IMR-90 (cell line): ENCODE measurements around the gene IFI35. TPM values are rescaled to one million over a fixed set of nuclear protein-coding genes. Genes with fewer than 3 reads are reported as not detected.

ENCODE experiments used
- ATAC-seq: fragments of 200-7000 bp; cut with Tn5 transposase; 2 replicates; pipeline ENCODE4 v1.9.1; 2020; ENCODE audit warnings: low read depth, mild to moderate bottlenecking, moderate library complexity
- BruUV-seq: library from RNA; stranded (reverse); fragments of 400-500 nt; replicated peaks from 2 replicates; lab custom pipeline; 2021; lab: Mats Ljungman, UMichigan
- CTCF ChIA-PET: fragments of 300-600 bp; formaldehyde crosslinking; extraction: SDS; loops from one replicate; lab custom pipeline; 2021; ENCODE audit warnings: antibody characterized with exemption; lab: Yijun Ruan, JAX
- POLR2A ChIA-PET: fragments of 300-600 bp; sonication (Branson Sonifier 250); formaldehyde crosslinking; loops from one replicate; lab custom pipeline; 2022; ENCODE audit warnings: antibody characterized with exemption; ENCODE audit not compliant: unreplicated experiment; lab: Charles Lee
- DNase-seq: peaks from one replicate; pipeline ENCODE4 v3.0.0; 2013
- H2AFZ ChIP-seq: replicated peaks from 2 replicates; pipeline ENCODE3; 2013; ENCODE audit warnings: low read length, mild to moderate bottlenecking; ENCODE audit not compliant: poor library complexity
- H2AK5ac ChIP-seq: 2 replicates; pipeline ENCODE4 v1.6.1; 2013; ENCODE audit warnings: low read depth, low read length, inconsistent platforms
- H2AK9ac ChIP-seq: replicated peaks from 2 replicates; pipeline ENCODE3; 2013; ENCODE audit warnings: mild to moderate bottlenecking, low read depth, low read length, moderate library complexity; ENCODE audit not compliant: poor library complexity
- H2BK120ac ChIP-seq: 2 replicates; pipeline ENCODE4 v1.6.1; 2013; ENCODE audit warnings: low read depth, low read length, inconsistent platforms
- H2BK15ac ChIP-seq: 3 replicates; pipeline ENCODE4 v1.6.1; 2013; ENCODE audit warnings: low read depth, low read length, inconsistent platforms
- H2BK20ac ChIP-seq: 2 replicates; pipeline ENCODE4 v1.6.1; 2013; ENCODE audit warnings: low read depth, mild to moderate bottlenecking, inconsistent platforms, low read length, moderate library complexity
- H2BK5ac ChIP-seq: 2 replicates; pipeline ENCODE4 v1.6.1; 2013; ENCODE audit warnings: mild to moderate bottlenecking, low read depth, low read length, inconsistent platforms; ENCODE audit not compliant: poor library complexity, severe bottlenecking
- H3K14ac ChIP-seq: replicated peaks from 2 replicates; pipeline ENCODE4 v1.6.1; 2013; ENCODE audit warnings: low read depth, low read length, inconsistent platforms
- H3K18ac ChIP-seq: 2 replicates; pipeline ENCODE4 v1.6.1; 2013; ENCODE audit warnings: low read depth, low read length, control low read depth
- H3K23ac ChIP-seq: 2 replicates; pipeline ENCODE4 v1.6.1; 2013; ENCODE audit warnings: low read depth, low read length, inconsistent platforms
- H3K27ac ChIP-seq: 2 replicates; pipeline ENCODE4 v1.5.1; 2013; ENCODE audit warnings: mild to moderate bottlenecking, control low read depth, low read length; ENCODE audit not compliant: insufficient read depth
- H3K27me3 ChIP-seq: 2 replicates; pipeline ENCODE4 v1.6.1; 2013; ENCODE audit warnings: low read length; ENCODE audit not compliant: control insufficient read depth, insufficient read depth
- H3K36me3 ChIP-seq: 2 replicates; pipeline ENCODE4 v1.6.1; 2013; ENCODE audit warnings: low read length, mixed read lengths; ENCODE audit not compliant: control insufficient read depth, insufficient read depth
- H3K4ac ChIP-seq: 2 replicates; pipeline ENCODE4 v1.6.1; 2013; ENCODE audit warnings: low read depth, low read length, inconsistent platforms
- H3K4me1 ChIP-seq: 2 replicates; pipeline ENCODE4 v1.6.1; 2013; ENCODE audit warnings: low read length, mixed read lengths; ENCODE audit not compliant: control insufficient read depth, insufficient read depth
- H3K4me2 ChIP-seq: 2 replicates; pipeline ENCODE4 v1.6.1; 2013; ENCODE audit warnings: low read depth, mild to moderate bottlenecking, control low read depth, low read length, moderate library complexity
- H3K4me3 ChIP-seq: 2 replicates; pipeline ENCODE4 v1.5.1; 2013; ENCODE audit warnings: low read depth, mild to moderate bottlenecking, control low read depth, low read length, moderate library complexity; ENCODE audit not compliant: insufficient read depth
- H3K56ac ChIP-seq: 2 replicates; pipeline ENCODE4 v1.6.1; 2013; ENCODE audit warnings: low read length, inconsistent platforms; ENCODE audit not compliant: insufficient read depth; ENCODE audit errors: extremely low read depth
- H3K79me1 ChIP-seq, 2 experiments: 2 replicates each; pipeline ENCODE4 v1.6.1; 2013; ENCODE audit warnings: low read length in 2 of 2, inconsistent platforms in 1 of 2, low read depth in 1 of 2
- H3K9ac ChIP-seq: 2 replicates; pipeline ENCODE4 v1.6.1; 2013; ENCODE audit warnings: low read depth, low read length, control low read depth
- H3K9me1 ChIP-seq: 2 replicates; pipeline ENCODE4 v1.6.1; 2013; ENCODE audit warnings: low read length, inconsistent platforms; ENCODE audit not compliant: insufficient read depth
- H3K9me3 ChIP-seq: 2 replicates; pipeline ENCODE4 v1.6.1; 2013; ENCODE audit warnings: low read length; ENCODE audit not compliant: control insufficient read depth, insufficient read depth
- H4K20me1 ChIP-seq: 2 replicates; pipeline ENCODE4 v1.6.1; 2013; ENCODE audit warnings: low read length, inconsistent platforms; ENCODE audit not compliant: insufficient read depth
- H4K5ac ChIP-seq: 2 replicates; pipeline ENCODE4 v1.6.1; 2013; ENCODE audit warnings: mild to moderate bottlenecking, low read depth, low read length, control low read depth
- H4K8ac ChIP-seq, 2 experiments: 2 replicates each; pipeline ENCODE4 v1.6.1; 2013; ENCODE audit warnings: low read depth in 2 of 2, low read length in 2 of 2, control low read depth in 1 of 2, inconsistent platforms in 1 of 2
- H4K91ac ChIP-seq: 2 replicates; pipeline ENCODE4 v1.6.1; 2013; ENCODE audit warnings: low read depth, low read length, inconsistent platforms; ENCODE audit not compliant: insufficient read depth
- BHLHE40 ChIP-seq: fragments of 150-350 bp; IDR thresholded peaks from 2 replicates; pipeline ENCODE4 v1.6.1; 2016; ENCODE audit warnings: mild to moderate bottlenecking, low read depth, low read length
- CHD1 ChIP-seq: IDR thresholded peaks from 2 replicates; pipeline ENCODE4 v1.6.1; 2012; ENCODE audit warnings: low read depth, low read length, improper control_type of control experiment
- FOS ChIP-seq: fragments of 150-350 bp; IDR thresholded peaks from 2 replicates; pipeline ENCODE4 v1.6.1; 2016; ENCODE audit warnings: low read depth, low read length
- MAZ ChIP-seq: IDR thresholded peaks from 2 replicates; pipeline ENCODE4 v1.6.1; 2012; ENCODE audit warnings: low read depth, mild to moderate bottlenecking, low read length, improper control_type of control experiment, moderate library complexity, borderline replicate concordance
- NFE2L2 ChIP-seq: fragments of 150-350 bp; IDR thresholded peaks from 2 replicates; pipeline ENCODE4 v1.6.1; 2016; ENCODE audit warnings: low read depth, mild to moderate bottlenecking, low read length
- POLR2A ChIP-seq: IDR thresholded peaks from 2 replicates; pipeline ENCODE4 v1.6.1; 2012; ENCODE audit warnings: mild to moderate bottlenecking, low read depth, low read length
- RAD21 ChIP-seq: IDR thresholded peaks from 2 replicates; pipeline ENCODE4 v1.6.1; 2012; ENCODE audit warnings: low read length, improper control_type of control experiment
- RCOR1 ChIP-seq: IDR thresholded peaks from 2 replicates; pipeline ENCODE4 v1.6.1; 2012; ENCODE audit warnings: mild to moderate bottlenecking, low read length, improper control_type of control experiment; ENCODE audit not compliant: insufficient replicate concordance
- RFX5 ChIP-seq: IDR thresholded peaks from 2 replicates; pipeline ENCODE4 v1.8.0; 2012; ENCODE audit warnings: low read depth, mild to moderate bottlenecking, low read length, moderate library complexity
- SMC3 ChIP-seq: fragments of 150-350 bp; IDR thresholded peaks from 2 replicates; pipeline ENCODE4 v1.6.1; 2016; ENCODE audit warnings: low read depth, mild to moderate bottlenecking, antibody characterized with exemption, low read length, moderate library complexity
- WGBS, 2 experiments: methylation state at CpG; one replicate each; pipeline versions ENCODE4 v1.1.5 to v1.1.7; 2013; ENCODE audit warnings: missing lambda C conversion rate in 2 of 2; ENCODE audit not compliant: insufficient read length in 1 of 2; ENCODE audit errors: extremely low coverage in 2 of 2; 5-methylcytosine and 5-hydroxymethylcytosine counted together
- dilution Hi-C: fragments of 300-500 bp; cut with HindIII; formaldehyde crosslinking; loops from one replicate; pipeline ENCODE4 v1.14.3; 2018; ENCODE audit warnings: low sequenced_read_pairs; ENCODE audit not compliant: unreplicated experiment
- in situ Hi-C: fragments of 300-500 bp; cut with MboI; formaldehyde crosslinking; loops from 3 replicates; pipeline ENCODE4 v1.14.3; 2019; ENCODE audit warnings: low sequenced_read_pairs, inconsistent platforms, mixed read lengths
- intact Hi-C: fragments of 100-400 bp; cut with micrococcal nuclease; formaldehyde crosslinking; loops from 2 replicates; pipeline ENCODE4 v1.10.0; 2022
- polyA plus RNA-seq, 3 experiments: library from polyadenylated mRNA; depleted of rRNA; stranded (reverse); fragments of >200 nt; gene quantifications; 2 replicates each; pipeline ENCODE4 v1.2.3, GENCODE V29; 2012; ENCODE audit warnings: low replicate concordance in 1 of 3
- total RNA-seq: library from RNA; depleted of rRNA; stranded (reverse); fragments of >200 nt; gene quantifications from 2 replicates; pipeline ENCODE4 v1.2.3, GENCODE V29; 2012
- TF ChIP-seq, protein P1 (sequence below): conservative IDR thresholded peaks from 2 replicates; pipeline ENCODE4 v1.5.1; 2012; ENCODE audit warnings: mild to moderate bottlenecking, low read depth, low read length, improper control_type of control experiment
- TF ChIP-seq, protein P2 (sequence below): fragments of 150-350 bp; IDR thresholded peaks from 2 replicates; pipeline ENCODE4 v1.6.1; 2016; ENCODE audit warnings: low read depth, mild to moderate bottlenecking, low read length, moderate library complexity, borderline replicate concordance

Gene IFI35
- total and polyA plus RNA-seq, 2 of the 4 experiments (the other 2 are of a cell fraction) = 15.8 to 17.0 TPM

DNA sequence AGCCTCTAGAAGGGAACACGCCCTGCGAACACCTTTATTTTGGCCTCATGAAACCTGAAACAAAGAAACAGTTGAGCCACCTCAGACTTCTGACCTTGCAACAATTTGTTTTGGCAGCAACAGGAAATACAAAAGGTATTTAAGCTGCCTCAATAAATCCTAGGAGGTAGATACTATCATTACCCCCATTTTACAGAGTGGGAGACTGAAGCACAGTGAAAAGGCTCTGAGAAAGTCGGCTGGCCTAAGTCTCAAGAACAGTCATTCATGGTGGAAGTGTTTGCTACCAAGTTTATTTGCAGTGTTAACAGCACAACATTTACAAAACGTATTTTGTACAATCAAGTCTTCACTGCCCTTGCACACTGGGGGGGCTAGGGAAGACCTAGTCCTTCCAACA is 37.4 kb downstream of the IFI35 start:
- ATAC-seq (no peak), DNase-seq (no peak)
- no peak overlapping the region for H4K5ac ChIP-seq
- H3K36me3 ChIP-seq = no peaks in the 10 kb centered on the region; the same call in 1 of the 2 replicates
- no peak overlapping the region for H3K18ac ChIP-seq
- H2BK20ac ChIP-seq = no peak overlapping the region
- H2AK9ac ChIP-seq = no peak overlapping the region
- intact Hi-C loops = no loop called here
- no TSS peak for BruUV-seq
- H3K56ac ChIP-seq = no peak overlapping the region
- H4K20me1 ChIP-seq = no peaks in the 10 kb centered on the region
- H3K9me3 ChIP-seq = no peaks in the 10 kb centered on the region
- no peak overlapping the region for H3K4ac ChIP-seq
- in situ Hi-C loops = no loop called here
- dilution Hi-C loops = no loop called here
- no peak overlapping the region for H2BK120ac ChIP-seq
- no peak overlapping the region for H3K4me2 ChIP-seq
- no peak overlapping the region for H2AFZ ChIP-seq
- H3K23ac ChIP-seq = no peak overlapping the region
- no peak overlapping the region for H3K14ac ChIP-seq
- no peak overlapping the region for H4K91ac ChIP-seq
- no peak overlapping the region for H2BK15ac ChIP-seq
- H3K27me3 ChIP-seq = no peaks in the 10 kb centered on the region
- H3K4me3 ChIP-seq = no peak overlapping the region
- no peak for TF ChIP-seq POLR2A
- TF ChIP-seq RAD21 = no peak
- TF ChIP-seq BHLHE40 = no peak
- no peak for TF ChIP-seq RCOR1
- no peak for TF ChIP-seq RFX5
- TF ChIP-seq, protein P1, sequence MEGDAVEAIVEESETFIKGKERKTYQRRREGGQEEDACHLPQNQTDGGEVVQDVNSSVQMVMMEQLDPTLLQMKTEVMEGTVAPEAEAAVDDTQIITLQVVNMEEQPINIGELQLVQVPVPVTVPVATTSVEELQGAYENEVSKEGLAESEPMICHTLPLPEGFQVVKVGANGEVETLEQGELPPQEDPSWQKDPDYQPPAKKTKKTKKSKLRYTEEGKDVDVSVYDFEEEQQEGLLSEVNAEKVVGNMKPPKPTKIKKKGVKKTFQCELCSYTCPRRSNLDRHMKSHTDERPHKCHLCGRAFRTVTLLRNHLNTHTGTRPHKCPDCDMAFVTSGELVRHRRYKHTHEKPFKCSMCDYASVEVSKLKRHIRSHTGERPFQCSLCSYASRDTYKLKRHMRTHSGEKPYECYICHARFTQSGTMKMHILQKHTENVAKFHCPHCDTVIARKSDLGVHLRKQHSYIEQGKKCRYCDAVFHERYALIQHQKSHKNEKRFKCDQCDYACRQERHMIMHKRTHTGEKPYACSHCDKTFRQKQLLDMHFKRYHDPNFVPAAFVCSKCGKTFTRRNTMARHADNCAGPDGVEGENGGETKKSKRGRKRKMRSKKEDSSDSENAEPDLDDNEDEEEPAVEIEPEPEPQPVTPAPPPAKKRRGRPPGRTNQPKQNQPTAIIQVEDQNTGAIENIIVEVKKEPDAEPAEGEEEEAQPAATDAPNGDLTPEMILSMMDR = no peak
- TF ChIP-seq NFE2L2 = no peak
- TF ChIP-seq MAZ = no peak
- TF ChIP-seq SMC3 = no peak
- no peak for TF ChIP-seq CHD1
- TF ChIP-seq FOS = no peak
- TF ChIP-seq, protein P2, sequence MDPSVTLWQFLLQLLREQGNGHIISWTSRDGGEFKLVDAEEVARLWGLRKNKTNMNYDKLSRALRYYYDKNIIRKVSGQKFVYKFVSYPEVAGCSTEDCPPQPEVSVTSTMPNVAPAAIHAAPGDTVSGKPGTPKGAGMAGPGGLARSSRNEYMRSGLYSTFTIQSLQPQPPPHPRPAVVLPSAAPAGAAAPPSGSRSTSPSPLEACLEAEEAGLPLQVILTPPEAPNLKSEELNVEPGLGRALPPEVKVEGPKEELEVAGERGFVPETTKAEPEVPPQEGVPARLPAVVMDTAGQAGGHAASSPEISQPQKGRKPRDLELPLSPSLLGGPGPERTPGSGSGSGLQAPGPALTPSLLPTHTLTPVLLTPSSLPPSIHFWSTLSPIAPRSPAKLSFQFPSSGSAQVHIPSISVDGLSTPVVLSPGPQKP = no peak
- no peak overlapping the region for H2AK5ac ChIP-seq
- ChIA-PET POLR2A (no interaction called here), CTCF (no interaction called here)
- H2BK5ac ChIP-seq = no peak overlapping the region
- peaks cover 6% of the 10 kb centered on the region for H3K4me1 ChIP-seq
- no peaks in the 10 kb centered on the region for H3K79me1 ChIP-seq
- H3K9me1 ChIP-seq = 0 out of 2 replicates have a peak, but pooled peaks cover 3% of the 10 kb centered on the region
- no peak overlapping the region for H3K27ac ChIP-seq
- no peak overlapping the region for H3K9ac ChIP-seq
- WGBS, 2 experiments = 100% methylated on average over 2 of the region's 4 CpGs; no CpG with 5 or more reads in 1 of the 2 experiments
- no peak overlapping the region for H4K8ac ChIP-seq
